ENCODE results near the gene ARHGAP26. TPM values are rescaled to one million over a fixed set of nuclear protein-coding genes. Genes with fewer than 3 reads are reported as not detected.

Gene ARHGAP26
- total and polyA plus RNA-seq, 5 donors from 2014 or later: 2.8 to 40.5 (median 5.4) TPM

DNA sequence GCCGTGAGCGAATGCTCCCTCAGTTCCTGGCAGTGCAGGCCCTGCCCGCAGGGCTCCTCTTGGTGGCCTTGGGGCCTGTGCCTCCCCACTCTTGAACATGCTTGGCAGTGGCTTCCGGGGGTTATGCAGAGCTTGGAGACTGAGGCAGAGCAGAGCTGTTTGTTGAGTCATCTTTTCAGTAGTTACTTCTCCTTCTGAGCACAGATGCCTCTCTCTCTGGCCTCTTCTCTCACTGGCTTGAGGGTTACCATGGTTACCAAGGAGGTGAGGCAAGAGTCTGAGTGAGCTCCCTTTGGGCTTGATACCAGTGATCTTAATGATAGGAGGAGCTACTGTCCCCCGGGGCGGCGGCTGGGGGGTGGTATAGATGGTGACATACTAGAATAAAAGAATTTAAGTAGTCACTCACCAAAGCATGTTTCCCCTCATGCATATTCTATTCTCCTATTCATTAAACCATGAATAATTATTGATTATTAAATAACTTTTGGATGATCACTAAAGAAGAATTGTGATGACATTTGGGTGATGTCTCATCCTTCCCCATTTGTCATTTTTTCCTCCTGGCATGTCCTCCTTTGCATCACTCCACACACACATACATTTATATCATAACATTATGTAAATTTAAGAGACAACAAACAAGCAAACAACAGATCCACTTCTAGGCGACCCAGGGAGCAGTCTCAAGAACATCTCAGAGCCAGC is 111.1 kb downstream of the ARHGAP26 start:
- Mint-ChIP-seq H3K27ac (peak overlapping the region in 1 of 3 donors; percentile 54), H3K27me3 (no peaks in the 10 kb centered on the region), H3K4me1 (peaks cover 6 to 13% (median 7%) of the 10 kb centered on the region in 4 donors), H3K4me3 (no peak overlapping the region), H3K36me3 (peaks cover 26% of the 10 kb centered on the region), H3K9me3 (no peaks in the 10 kb centered on the region)
- H3K27me3 ChIP-seq (ENCODE audit: control insufficient read depth, insufficient read depth, low read length): no peaks in the 10 kb centered on the region
- DNase-seq (no peak), ATAC-seq (ENCODE audit: low read depth in 2 of 2) (peak in 1 of 2 donors; percentile 25)
- H3K27ac ChIP-seq (ENCODE audit: insufficient read depth, low read length, poor library complexity, severe bottlenecking): no peak overlapping the region
- no peaks in the 10 kb centered on the region for H3K36me3 ChIP-seq (ENCODE audit: control insufficient read depth, insufficient read depth, low read length)
- no peaks in the 10 kb centered on the region for H3K4me1 ChIP-seq (ENCODE audit: control insufficient read depth, insufficient read depth, low read length, poor library complexity, severe bottlenecking)
- no peaks in the 10 kb centered on the region for H3K9me3 ChIP-seq (ENCODE audit: control insufficient read depth in 2 of 2, low read length in 2 of 2)
- no peak overlapping the region for H3K4me3 ChIP-seq (ENCODE audit: low read depth, low read length)

DNA sequence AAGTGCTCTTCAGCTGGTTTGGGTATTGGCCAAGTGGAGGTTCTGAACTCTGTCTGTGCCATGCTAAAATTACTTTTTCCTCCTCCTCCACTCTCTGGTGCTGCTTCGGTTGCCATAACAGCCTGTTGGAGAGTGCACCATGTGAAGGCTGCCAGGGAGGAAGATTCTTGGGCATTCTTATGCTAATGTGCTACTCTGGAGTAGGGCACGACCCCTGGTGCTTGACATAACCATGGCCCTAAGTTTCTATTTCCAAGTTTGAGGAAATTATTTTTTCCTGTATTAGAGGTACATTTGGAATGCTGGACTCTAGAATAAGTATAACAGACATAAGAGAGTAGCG is 111.6 kb downstream of the ARHGAP26 start:
- no peaks in the 10 kb centered on the region for H3K9me3 Mint-ChIP-seq
- DNase-seq (no peak), ATAC-seq (ENCODE audit: low read depth in 2 of 2) (no peak)
- Histone ChIP-seq H3K4me3 (ENCODE audit: low read depth, low read length) (no peak overlapping the region), H3K36me3 (ENCODE audit: control insufficient read depth, insufficient read depth, low read length) (no peaks in the 10 kb centered on the region), H3K4me1 (ENCODE audit: control insufficient read depth, insufficient read depth, low read length, poor library complexity, severe bottlenecking) (no peaks in the 10 kb centered on the region), H3K27ac (ENCODE audit: insufficient read depth, low read length, poor library complexity, severe bottlenecking) (no peak overlapping the region), H3K9me3 (ENCODE audit: control insufficient read depth in 2 of 2, low read length in 2 of 2) (no peaks in the 10 kb centered on the region), H3K27me3 (ENCODE audit: control insufficient read depth, insufficient read depth, low read length) (no peaks in the 10 kb centered on the region)
- H3K27ac Mint-ChIP-seq: no peak overlapping the region
- no peaks in the 10 kb centered on the region for H3K27me3 Mint-ChIP-seq
- peaks cover 25% of the 10 kb centered on the region for H3K36me3 Mint-ChIP-seq
- H3K4me1 Mint-ChIP-seq: peaks cover 6 to 13% (median 7%) of the 10 kb centered on the region in 4 donors
- no peak overlapping the region for H3K4me3 Mint-ChIP-seq

DNA sequence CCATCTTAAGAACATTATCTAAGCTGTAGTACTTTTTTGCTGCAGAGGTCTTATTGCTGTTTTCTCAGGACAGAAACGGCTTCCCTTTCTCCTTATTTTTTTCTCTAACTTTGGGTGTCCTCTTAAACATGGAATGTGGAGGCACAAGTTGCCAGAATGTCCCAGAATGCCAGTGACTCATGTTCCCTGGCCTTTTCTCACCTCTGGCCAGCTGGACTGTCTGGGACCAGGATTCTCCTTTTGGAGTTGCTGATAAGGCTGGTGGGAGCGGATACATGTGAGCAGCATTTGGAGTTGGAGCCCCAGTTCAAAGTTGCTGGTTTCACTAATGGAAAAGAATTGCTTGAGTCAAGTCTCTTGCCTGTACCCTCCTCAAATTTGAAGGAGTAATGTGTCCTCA is 112.8 kb downstream of the ARHGAP26 start:
- ATAC-seq (ENCODE audit: low read depth in 2 of 2): no peak
- H3K9me3 Mint-ChIP-seq: no peaks in the 10 kb centered on the region
- H3K4me1 ChIP-seq (ENCODE audit: control insufficient read depth, insufficient read depth, low read length, poor library complexity, severe bottlenecking): no peaks in the 10 kb centered on the region
- no peak for DNase-seq
- H3K27me3 ChIP-seq (ENCODE audit: control insufficient read depth, insufficient read depth, low read length): no peaks in the 10 kb centered on the region
- H3K27ac ChIP-seq (ENCODE audit: insufficient read depth, low read length, poor library complexity, severe bottlenecking): no peak overlapping the region
- peaks cover 6 to 13% (median 7%) of the 10 kb centered on the region in 4 donors for H3K4me1 Mint-ChIP-seq
- no peaks in the 10 kb centered on the region for H3K27me3 Mint-ChIP-seq
- no peak overlapping the region for H3K4me3 Mint-ChIP-seq
- no peak overlapping the region for H3K27ac Mint-ChIP-seq
- no peaks in the 10 kb centered on the region for H3K36me3 ChIP-seq (ENCODE audit: control insufficient read depth, insufficient read depth, low read length)
- H3K9me3 ChIP-seq (ENCODE audit: control insufficient read depth in 2 of 2, low read length in 2 of 2): no peaks in the 10 kb centered on the region
- no peak overlapping the region for H3K4me3 ChIP-seq (ENCODE audit: low read depth, low read length)
- H3K36me3 Mint-ChIP-seq: peaks cover 20% of the 10 kb centered on the region

DNA sequence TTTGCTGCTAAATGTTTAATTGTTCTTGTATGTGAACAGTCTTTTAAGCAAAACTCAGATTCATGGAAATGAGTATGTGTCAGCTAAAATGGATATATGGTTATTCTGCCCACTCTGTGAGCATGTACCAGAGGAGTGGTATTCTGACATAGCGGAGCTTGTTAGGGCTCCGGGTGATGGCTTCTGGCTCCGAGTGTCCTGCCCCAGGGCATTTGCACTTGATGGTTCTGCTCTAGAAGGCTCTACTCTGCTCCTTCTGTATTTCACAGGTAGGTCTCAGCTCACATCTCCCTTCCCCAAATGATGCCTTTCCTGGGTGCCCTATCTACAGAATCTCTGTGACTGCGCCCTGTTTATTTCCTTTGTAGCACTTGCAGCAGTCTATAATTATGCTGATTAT is 113.3 kb downstream of the ARHGAP26 start:
- ATAC-seq (ENCODE audit: low read depth in 2 of 2): no peak
- H3K4me1 ChIP-seq (ENCODE audit: control insufficient read depth, insufficient read depth, low read length, poor library complexity, severe bottlenecking): no peaks in the 10 kb centered on the region
- H3K36me3 Mint-ChIP-seq: peaks cover 20% of the 10 kb centered on the region
- no peaks in the 10 kb centered on the region for H3K36me3 ChIP-seq (ENCODE audit: control insufficient read depth, insufficient read depth, low read length)
- H3K9me3 Mint-ChIP-seq: no peaks in the 10 kb centered on the region
- no peak overlapping the region for H3K4me3 Mint-ChIP-seq
- no peaks in the 10 kb centered on the region for H3K9me3 ChIP-seq (ENCODE audit: control insufficient read depth in 2 of 2, low read length in 2 of 2)
- H3K4me3 ChIP-seq (ENCODE audit: low read depth, low read length): no peak overlapping the region
- H3K27ac Mint-ChIP-seq: peak overlapping the region in 1 of 3 donors; percentile 44
- no peak for DNase-seq
- no peak overlapping the region for H3K27ac ChIP-seq (ENCODE audit: insufficient read depth, low read length, poor library complexity, severe bottlenecking)
- no peaks in the 10 kb centered on the region for H3K27me3 Mint-ChIP-seq
- peaks cover 6 to 13% (median 7%) of the 10 kb centered on the region in 4 donors for H3K4me1 Mint-ChIP-seq
- H3K27me3 ChIP-seq (ENCODE audit: control insufficient read depth, insufficient read depth, low read length): no peaks in the 10 kb centered on the region

DNA sequence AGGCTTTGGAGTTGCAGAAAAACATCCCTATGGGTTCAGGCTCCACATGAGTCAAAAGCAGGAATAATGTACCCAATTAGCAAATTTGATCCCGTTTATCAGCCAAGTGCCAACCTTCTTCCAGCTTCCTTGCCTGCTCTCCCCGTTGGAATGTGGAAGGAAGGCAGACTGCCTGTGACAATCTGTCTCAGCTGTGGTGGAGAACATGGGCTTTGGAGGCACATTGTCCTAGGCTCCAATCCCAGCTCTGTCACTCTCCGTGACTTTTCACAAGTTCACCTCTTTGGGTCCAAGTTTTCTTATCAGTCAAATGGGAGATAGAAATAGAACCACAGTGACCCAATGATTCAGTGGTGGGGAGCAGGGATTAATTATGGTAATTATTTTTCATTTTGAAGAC is 113.9 kb downstream of the ARHGAP26 start:
- no peaks in the 10 kb centered on the region for H3K9me3 ChIP-seq (ENCODE audit: control insufficient read depth in 2 of 2, low read length in 2 of 2)
- H3K36me3 ChIP-seq (ENCODE audit: control insufficient read depth, insufficient read depth, low read length): no peaks in the 10 kb centered on the region
- H3K36me3 Mint-ChIP-seq: peaks cover 20% of the 10 kb centered on the region
- peak overlapping the region in 1 of 3 donors; percentile 44 for H3K27ac Mint-ChIP-seq
- peaks cover 6 to 13% (median 7%) of the 10 kb centered on the region in 4 donors for H3K4me1 Mint-ChIP-seq
- H3K9me3 Mint-ChIP-seq: no peaks in the 10 kb centered on the region
- H3K4me1 ChIP-seq (ENCODE audit: control insufficient read depth, insufficient read depth, low read length, poor library complexity, severe bottlenecking): no peaks in the 10 kb centered on the region
- H3K4me3 ChIP-seq (ENCODE audit: low read depth, low read length): no peak overlapping the region
- no peaks in the 10 kb centered on the region for H3K27me3 Mint-ChIP-seq
- DNase-seq: no peak
- no peak overlapping the region for H3K4me3 Mint-ChIP-seq
- H3K27me3 ChIP-seq (ENCODE audit: control insufficient read depth, insufficient read depth, low read length): no peaks in the 10 kb centered on the region
- ATAC-seq (ENCODE audit: low read depth in 2 of 2): no peak
- no peak overlapping the region for H3K27ac ChIP-seq (ENCODE audit: insufficient read depth, low read length, poor library complexity, severe bottlenecking)

DNA sequence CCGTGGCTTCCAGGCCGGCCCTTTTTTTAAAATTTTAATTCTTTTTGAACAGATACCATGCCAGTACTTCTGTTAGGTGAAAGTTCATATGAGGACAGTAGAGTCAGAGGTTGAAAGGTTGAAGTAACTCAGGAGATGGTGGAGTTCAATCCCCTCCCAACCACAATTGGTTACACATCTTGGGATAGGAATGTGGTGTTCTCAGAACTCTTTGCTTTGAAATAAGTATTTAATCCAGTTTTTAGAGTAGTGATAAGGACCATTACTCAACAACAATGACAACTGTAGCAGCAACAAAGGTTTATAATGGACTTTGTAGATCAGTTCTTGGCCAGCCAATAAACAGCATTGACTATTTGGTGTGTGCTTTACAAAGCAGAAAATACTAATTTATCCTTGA is 116.0 kb downstream of the ARHGAP26 start:
- no peaks in the 10 kb centered on the region for H3K9me3 ChIP-seq (ENCODE audit: control insufficient read depth in 2 of 2, low read length in 2 of 2)
- Mint-ChIP-seq H3K27me3 (no peaks in the 10 kb centered on the region), H3K4me3 (no peak overlapping the region), H3K9me3 (no peaks in the 10 kb centered on the region), H3K27ac (no peak overlapping the region), H3K4me1 (peaks cover 6 to 16% (median 7%) of the 10 kb centered on the region in 4 donors), H3K36me3 (peaks cover 20% of the 10 kb centered on the region)
- no peaks in the 10 kb centered on the region for H3K36me3 ChIP-seq (ENCODE audit: control insufficient read depth, insufficient read depth, low read length)
- H3K27me3 ChIP-seq (ENCODE audit: control insufficient read depth, insufficient read depth, low read length): no peaks in the 10 kb centered on the region
- H3K4me3 ChIP-seq (ENCODE audit: low read depth, low read length): no peak overlapping the region
- ATAC-seq (ENCODE audit: low read depth in 2 of 2) (no peak), DNase-seq (no peak)
- H3K4me1 ChIP-seq (ENCODE audit: control insufficient read depth, insufficient read depth, low read length, poor library complexity, severe bottlenecking): no peaks in the 10 kb centered on the region
- no peak overlapping the region for H3K27ac ChIP-seq (ENCODE audit: insufficient read depth, low read length, poor library complexity, severe bottlenecking)

DNA sequence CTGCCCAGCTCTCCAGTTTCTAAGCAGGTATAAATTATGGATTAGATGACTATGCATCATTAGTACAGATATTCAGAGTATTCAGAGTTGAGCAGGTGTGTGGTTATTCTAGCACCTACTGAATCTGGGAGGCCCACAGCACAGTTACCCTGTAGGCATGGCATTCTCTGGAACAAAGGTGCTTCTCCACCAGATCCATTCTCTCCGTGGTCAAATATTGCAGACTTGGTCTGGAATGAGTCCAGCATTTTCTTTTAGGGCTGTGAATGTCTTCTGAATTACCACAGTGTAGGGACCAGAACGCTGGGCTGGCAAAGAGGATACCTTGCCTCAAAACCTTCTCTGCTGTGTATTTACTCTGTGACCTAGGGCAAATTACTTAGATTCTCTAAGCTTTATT is 116.8 kb downstream of the ARHGAP26 start:
- H3K4me1 ChIP-seq (ENCODE audit: control insufficient read depth, insufficient read depth, low read length, poor library complexity, severe bottlenecking): no peaks in the 10 kb centered on the region
- H3K9me3 ChIP-seq (ENCODE audit: control insufficient read depth in 2 of 2, low read length in 2 of 2): no peaks in the 10 kb centered on the region
- no peak overlapping the region for H3K4me3 Mint-ChIP-seq
- H3K9me3 Mint-ChIP-seq: no peaks in the 10 kb centered on the region
- DNase-seq: no peak
- no peak for ATAC-seq (ENCODE audit: low read depth in 2 of 2)
- H3K27ac Mint-ChIP-seq: no peak overlapping the region
- no peaks in the 10 kb centered on the region for H3K27me3 ChIP-seq (ENCODE audit: control insufficient read depth, insufficient read depth, low read length)
- H3K4me1 Mint-ChIP-seq: peaks cover 6 to 16% (median 8%) of the 10 kb centered on the region in 4 donors
- H3K36me3 Mint-ChIP-seq: peaks cover 16% of the 10 kb centered on the region
- H3K36me3 ChIP-seq (ENCODE audit: control insufficient read depth, insufficient read depth, low read length): no peaks in the 10 kb centered on the region
- H3K4me3 ChIP-seq (ENCODE audit: low read depth, low read length): no peak overlapping the region
- H3K27ac ChIP-seq (ENCODE audit: insufficient read depth, low read length, poor library complexity, severe bottlenecking): no peak overlapping the region
- no peaks in the 10 kb centered on the region for H3K27me3 Mint-ChIP-seq

DNA sequence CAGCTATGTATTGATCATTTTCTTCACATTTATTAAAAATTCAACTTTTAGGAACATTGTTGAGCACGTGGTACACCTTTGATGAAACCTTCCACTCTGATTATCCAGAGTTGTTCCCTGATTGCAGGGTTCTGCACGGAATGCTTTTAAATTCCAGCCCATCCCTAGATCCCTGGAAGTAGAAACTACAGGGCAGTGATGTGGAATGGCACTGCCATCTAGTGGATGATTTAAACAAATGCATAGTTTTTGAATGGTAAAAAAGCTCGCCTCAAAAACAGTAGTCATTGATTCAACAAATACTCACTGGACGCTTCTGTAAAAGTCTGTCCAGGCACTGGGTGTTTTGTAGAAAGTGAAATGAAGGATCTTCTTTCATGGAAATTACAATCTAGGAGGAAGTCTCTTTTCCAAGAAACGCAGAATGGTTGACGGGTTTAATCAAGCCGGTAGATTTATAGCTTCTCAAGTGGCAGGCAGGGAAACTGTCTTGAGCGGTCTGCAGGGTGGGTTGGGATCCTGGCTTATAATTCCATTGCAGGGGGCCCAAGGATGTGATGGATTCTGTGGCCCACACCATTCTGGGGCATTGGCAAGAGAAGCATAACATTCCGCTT is 118.4 kb downstream of the ARHGAP26 start:
- Histone ChIP-seq H3K27ac (ENCODE audit: insufficient read depth, low read length, poor library complexity, severe bottlenecking) (no peak overlapping the region), H3K4me1 (ENCODE audit: control insufficient read depth, insufficient read depth, low read length, poor library complexity, severe bottlenecking) (no peaks in the 10 kb centered on the region), H3K4me3 (ENCODE audit: low read depth, low read length) (no peak overlapping the region), H3K36me3 (ENCODE audit: control insufficient read depth, insufficient read depth, low read length) (no peaks in the 10 kb centered on the region), H3K9me3 (ENCODE audit: control insufficient read depth in 2 of 2, low read length in 2 of 2) (no peaks in the 10 kb centered on the region), H3K27me3 (ENCODE audit: control insufficient read depth, insufficient read depth, low read length) (no peaks in the 10 kb centered on the region)
- Mint-ChIP-seq H3K27me3 (no peaks in the 10 kb centered on the region), H3K9me3 (no peaks in the 10 kb centered on the region), H3K4me3 (no peak overlapping the region), H3K27ac (no peak overlapping the region), H3K36me3 (peaks cover 6% of the 10 kb centered on the region), H3K4me1 (peaks cover under 1 to 12% (median 7%) of the 10 kb centered on the region in 4 donors)
- ATAC-seq (ENCODE audit: low read depth in 2 of 2) (no peak), DNase-seq (peak in 2 of 3 donors; percentile 15 to 20)
